K562 (cell line): Measurements from ENCODE around the gene TRIM65. TPM values are rescaled to one million over a fixed set of nuclear protein-coding genes. Genes with fewer than 3 reads are reported as not detected.

Source experiments
- BCOR ChIP-seq: fragments of 450-650 bp; IDR thresholded peaks from 2 replicates; pipeline ENCODE4 v1.6.1; 2016
- CBFA2T3 ChIP-seq: fragments of 450-650 bp; IDR thresholded peaks from 2 replicates; pipeline ENCODE4 v1.6.1; 2017
- CCNT2 ChIP-seq: IDR thresholded peaks from 2 replicates; pipeline ENCODE4 v1.6.1; 2011; ENCODE audit warnings: borderline replicate concordance, low read depth, mild to moderate bottlenecking, moderate library complexity, mixed read lengths, low read length; ENCODE audit not compliant: insufficient read length; ENCODE audit errors: extremely low read depth
- FOSL1 ChIP-seq: fragments of 200-800 bp; sonication (Bioruptor generic); conservative IDR thresholded peaks from 2 replicates; pipeline ENCODE4 v1.6.1; 2016; ENCODE audit warnings: missing genetic modification characterization, missing compliant biosample characterization
- NUFIP1 ChIP-seq: fragments of 450-650 bp; IDR thresholded peaks from 2 replicates; pipeline ENCODE4 v1.6.1; 2018; ENCODE audit not compliant: partially characterized antibody
- POLR2H ChIP-seq: IDR thresholded peaks from 2 replicates; pipeline ENCODE4 v1.6.1; 2016; ENCODE audit warnings: missing genetic modification characterization, low read depth, mild to moderate bottlenecking, control low read depth, missing compliant biosample characterization, moderate library complexity
- POU5F1 ChIP-seq: fragments of 150-350 bp; IDR thresholded peaks from 2 replicates; pipeline ENCODE4 v1.6.1; 2014; ENCODE audit warnings: borderline replicate concordance, low read length, low read depth, mild to moderate bottlenecking; ENCODE audit not compliant: partially characterized antibody
- PYGO2 ChIP-seq: fragments of 450-650 bp; IDR thresholded peaks from 2 replicates; pipeline ENCODE4 v1.6.1; 2016; ENCODE audit warnings: mild to moderate bottlenecking, missing genetic modification characterization, moderate library complexity, missing compliant biosample characterization
- RCOR1 ChIP-seq, 2 experiments: IDR thresholded peaks; 2 replicates each; pipeline ENCODE4 v1.6.1; 2012; ENCODE audit warnings: low read depth in 2 of 2, low read length in 2 of 2, borderline replicate concordance in 1 of 2, improper control_type of control experiment in 1 of 2
- SIN3A ChIP-seq, 2 experiments: fragments of 150-350 bp in 1 of 2; IDR thresholded peaks; 2 replicates each; pipeline ENCODE4 v1.6.1; 2011 to 2016; ENCODE audit warnings: borderline replicate concordance in 2 of 2, low read depth in 2 of 2, low read length in 2 of 2, mild to moderate bottlenecking in 2 of 2, moderate library complexity in 2 of 2; ENCODE audit not compliant: control insufficient read depth in 1 of 2
- TARDBP ChIP-seq: fragments of 450-650 bp; IDR thresholded peaks from 2 replicates; pipeline ENCODE4 v1.6.1; 2016
- ZBED1 ChIP-seq: IDR thresholded peaks from 2 replicates; pipeline ENCODE4 v1.6.1; 2014
- ZNF143 ChIP-seq: sonication (generic); formaldehyde crosslinking; IDR thresholded peaks from 2 replicates; pipeline ENCODE4 v1.9.0; 2022; ENCODE audit warnings: mild to moderate bottlenecking, missing genetic modification reagents
- ZNF212 ChIP-seq: fragments of 450-650 bp; formaldehyde crosslinking; IDR thresholded peaks from 2 replicates; pipeline ENCODE4 v1.4.0; 2020; ENCODE audit warnings: mild to moderate bottlenecking
- ZNF347 ChIP-seq: fragments of 450-650 bp; formaldehyde crosslinking; IDR thresholded peaks from 2 replicates; pipeline ENCODE4 v1.4.0; 2020; ENCODE audit warnings: low read depth, mild to moderate bottlenecking, moderate library complexity
- ZNF76 ChIP-seq: fragments of 250-450 bp; sonication (Bioruptor Pico); IDR thresholded peaks from 2 replicates; pipeline ENCODE4 v1.4.0; 2020; ENCODE audit warnings: mild to moderate bottlenecking, moderate library complexity, borderline replicate concordance
- polyA plus RNA-seq, 8 experiments: library from polyadenylated mRNA; depleted of rRNA in 4 of 8; stranded (reverse) in 5 of 8; unstranded in 3 of 8; fragments of >200 nt; fragmentation: Nextera tagmentation in 2 of 8; fragmentation: Illumina TruSeq in 1 of 8; extraction: Ambion mirVana in 2 of 8; extraction: Trizol in 1 of 8; gene quantifications; 2 replicates each; pipeline versions ENCODE4 v1.2.1 to v1.2.3, GENCODE V29; 2011 to 2014; ENCODE audit warnings: inconsistent platforms in 1 of 8, missing spikeins in 1 of 8
- total RNA-seq, 7 experiments: library from RNA; depleted of rRNA in 6 of 7; stranded (reverse); fragments of >200 nt in 6 of 7; fragmentation: Illumina TruSeq in 2 of 7; extraction: Trizol in 2 of 7; gene quantifications; 2 replicates each; pipeline versions ENCODE4 v1.2.1 to v1.2.3, GENCODE V29; 2011 to 2021; ENCODE audit warnings: low replicate concordance in 1 of 7
- TF ChIP-seq, protein P1 (sequence below): fragments of 250-450 bp; sonication (Bioruptor Pico); IDR thresholded peaks from 2 replicates; pipeline ENCODE4 v1.4.0; 2020; ENCODE audit warnings: mild to moderate bottlenecking, moderate library complexity
- TF ChIP-seq, protein P2 (sequence below): conservative IDR thresholded peaks from 2 replicates; pipeline ENCODE4 v1.6.1; 2011; ENCODE audit warnings: low read depth, mild to moderate bottlenecking, low read length; ENCODE audit not compliant: control insufficient read depth
- TF ChIP-seq, protein P3 (sequence below): fragments of 250-450 bp; sonication (Bioruptor Pico); IDR thresholded peaks from 2 replicates; pipeline ENCODE4 v1.8.0; 2022; ENCODE audit warnings: moderate library complexity, mild to moderate bottlenecking, inconsistent platforms
- TF ChIP-seq, protein P4 (sequence below): fragments of 450-650 bp; IDR thresholded peaks from 2 replicates; pipeline ENCODE4 v1.6.1; 2017; ENCODE audit warnings: antibody characterized with exemption

The TRIM65 gene
- total and polyA plus RNA-seq, 9 of the 15 experiments (the other 6 are each of a cell fraction or from before 2014, with no cell fraction given): 2.8 to 45.7 (median 22.9) TPM

DNA sequence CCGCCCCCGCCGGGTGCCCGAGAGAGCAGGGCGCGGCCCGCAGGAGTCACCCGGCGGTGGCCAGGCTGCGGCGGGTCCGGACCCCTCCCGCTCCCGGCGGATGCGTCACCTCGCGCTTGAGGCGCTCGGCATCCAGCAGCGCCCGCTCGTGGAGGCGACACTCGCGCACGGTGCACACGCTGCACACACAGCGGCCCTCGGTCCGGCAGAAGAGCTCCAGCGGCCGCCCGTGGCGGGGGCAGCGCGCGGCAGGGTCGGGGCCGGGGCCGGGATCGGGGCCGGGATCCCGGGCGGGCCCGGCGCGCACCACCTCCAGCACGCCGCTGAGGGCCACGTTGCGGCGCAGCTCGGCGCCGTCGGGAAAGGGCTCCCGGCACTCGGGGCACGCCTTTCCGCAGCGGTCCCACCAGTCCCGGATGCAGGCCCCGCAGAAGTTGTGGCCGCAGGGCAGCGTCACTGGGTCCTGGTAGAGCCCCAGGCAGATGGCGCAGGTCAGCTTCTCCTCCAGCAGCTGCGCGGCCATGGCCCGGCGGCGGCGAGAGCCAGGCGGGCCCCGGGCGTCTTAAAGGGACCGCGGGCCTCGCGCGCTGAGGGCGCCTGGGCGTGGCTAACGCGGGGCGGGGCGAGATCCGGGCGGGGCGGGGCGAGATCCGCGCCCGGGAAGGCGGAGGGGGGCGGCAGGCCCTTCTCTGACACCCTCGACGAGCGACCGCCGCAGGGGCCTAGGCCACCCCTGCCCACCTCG lies at the start of gene TRIM65 (continued):
- no peak for TF ChIP-seq BCOR
- TF ChIP-seq POLR2H (tag): peak; percentile 61
- no peak for TF ChIP-seq ZNF347 (CRISPR knock-in tag)
- TF ChIP-seq, protein P1, sequence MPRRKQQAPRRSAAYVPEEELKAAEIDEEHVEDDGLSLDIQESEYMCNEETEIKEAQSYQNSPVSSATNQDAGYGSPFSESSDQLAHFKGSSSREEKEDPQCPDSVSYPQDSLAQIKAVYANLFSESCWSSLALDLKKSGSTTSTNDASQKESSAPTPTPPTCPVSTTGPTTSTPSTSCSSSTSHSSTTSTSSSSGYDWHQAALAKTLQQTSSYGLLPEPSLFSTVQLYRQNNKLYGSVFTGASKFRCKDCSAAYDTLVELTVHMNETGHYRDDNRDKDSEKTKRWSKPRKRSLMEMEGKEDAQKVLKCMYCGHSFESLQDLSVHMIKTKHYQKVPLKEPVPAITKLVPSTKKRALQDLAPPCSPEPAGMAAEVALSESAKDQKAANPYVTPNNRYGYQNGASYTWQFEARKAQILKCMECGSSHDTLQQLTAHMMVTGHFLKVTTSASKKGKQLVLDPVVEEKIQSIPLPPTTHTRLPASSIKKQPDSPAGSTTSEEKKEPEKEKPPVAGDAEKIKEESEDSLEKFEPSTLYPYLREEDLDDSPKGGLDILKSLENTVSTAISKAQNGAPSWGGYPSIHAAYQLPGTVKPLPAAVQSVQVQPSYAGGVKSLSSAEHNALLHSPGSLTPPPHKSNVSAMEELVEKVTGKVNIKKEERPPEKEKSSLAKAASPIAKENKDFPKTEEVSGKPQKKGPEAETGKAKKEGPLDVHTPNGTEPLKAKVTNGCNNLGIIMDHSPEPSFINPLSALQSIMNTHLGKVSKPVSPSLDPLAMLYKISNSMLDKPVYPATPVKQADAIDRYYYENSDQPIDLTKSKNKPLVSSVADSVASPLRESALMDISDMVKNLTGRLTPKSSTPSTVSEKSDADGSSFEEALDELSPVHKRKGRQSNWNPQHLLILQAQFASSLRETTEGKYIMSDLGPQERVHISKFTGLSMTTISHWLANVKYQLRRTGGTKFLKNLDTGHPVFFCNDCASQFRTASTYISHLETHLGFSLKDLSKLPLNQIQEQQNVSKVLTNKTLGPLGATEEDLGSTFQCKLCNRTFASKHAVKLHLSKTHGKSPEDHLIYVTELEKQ (CRISPR knock-in tag): no peak
- TF ChIP-seq POU5F1: no peak
- TF ChIP-seq CBFA2T3: no peak
- TF ChIP-seq, protein P2, sequence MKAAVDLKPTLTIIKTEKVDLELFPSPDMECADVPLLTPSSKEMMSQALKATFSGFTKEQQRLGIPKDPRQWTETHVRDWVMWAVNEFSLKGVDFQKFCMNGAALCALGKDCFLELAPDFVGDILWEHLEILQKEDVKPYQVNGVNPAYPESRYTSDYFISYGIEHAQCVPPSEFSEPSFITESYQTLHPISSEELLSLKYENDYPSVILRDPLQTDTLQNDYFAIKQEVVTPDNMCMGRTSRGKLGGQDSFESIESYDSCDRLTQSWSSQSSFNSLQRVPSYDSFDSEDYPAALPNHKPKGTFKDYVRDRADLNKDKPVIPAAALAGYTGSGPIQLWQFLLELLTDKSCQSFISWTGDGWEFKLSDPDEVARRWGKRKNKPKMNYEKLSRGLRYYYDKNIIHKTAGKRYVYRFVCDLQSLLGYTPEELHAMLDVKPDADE: peak; percentile 22; the same call in 1 of the 2 replicates
- TF ChIP-seq NUFIP1: no peak
- TF ChIP-seq, protein P3, sequence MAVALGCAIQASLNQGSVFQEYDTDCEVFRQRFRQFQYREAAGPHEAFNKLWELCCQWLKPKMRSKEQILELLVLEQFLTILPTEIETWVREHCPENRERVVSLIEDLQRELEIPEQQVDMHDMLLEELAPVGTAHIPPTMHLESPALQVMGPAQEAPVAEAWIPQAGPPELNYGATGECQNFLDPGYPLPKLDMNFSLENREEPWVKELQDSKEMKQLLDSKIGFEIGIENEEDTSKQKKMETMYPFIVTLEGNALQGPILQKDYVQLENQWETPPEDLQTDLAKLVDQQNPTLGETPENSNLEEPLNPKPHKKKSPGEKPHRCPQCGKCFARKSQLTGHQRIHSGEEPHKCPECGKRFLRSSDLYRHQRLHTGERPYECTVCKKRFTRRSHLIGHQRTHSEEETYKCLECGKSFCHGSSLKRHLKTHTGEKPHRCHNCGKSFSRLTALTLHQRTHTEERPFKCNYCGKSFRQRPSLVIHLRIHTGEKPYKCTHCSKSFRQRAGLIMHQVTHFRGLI (CRISPR knock-in tag): no peak
- TF ChIP-seq ZNF212 (CRISPR knock-in tag): no peak
- no peak for TF ChIP-seq ZNF143 (CRISPR knock-in tag)
- no peak; a peak in 1 of 4 replicates for TF ChIP-seq RCOR1 (IDR thresholded peaks at IDR 0.05; ENCODE audit: borderline replicate concordance in 1 of 2, low read depth in 2 of 2, low read length in 2 of 2)
- no peak for TF ChIP-seq ZBED1
- TF ChIP-seq FOSL1 (tag): peak; percentile 95
- TF ChIP-seq, protein P4, sequence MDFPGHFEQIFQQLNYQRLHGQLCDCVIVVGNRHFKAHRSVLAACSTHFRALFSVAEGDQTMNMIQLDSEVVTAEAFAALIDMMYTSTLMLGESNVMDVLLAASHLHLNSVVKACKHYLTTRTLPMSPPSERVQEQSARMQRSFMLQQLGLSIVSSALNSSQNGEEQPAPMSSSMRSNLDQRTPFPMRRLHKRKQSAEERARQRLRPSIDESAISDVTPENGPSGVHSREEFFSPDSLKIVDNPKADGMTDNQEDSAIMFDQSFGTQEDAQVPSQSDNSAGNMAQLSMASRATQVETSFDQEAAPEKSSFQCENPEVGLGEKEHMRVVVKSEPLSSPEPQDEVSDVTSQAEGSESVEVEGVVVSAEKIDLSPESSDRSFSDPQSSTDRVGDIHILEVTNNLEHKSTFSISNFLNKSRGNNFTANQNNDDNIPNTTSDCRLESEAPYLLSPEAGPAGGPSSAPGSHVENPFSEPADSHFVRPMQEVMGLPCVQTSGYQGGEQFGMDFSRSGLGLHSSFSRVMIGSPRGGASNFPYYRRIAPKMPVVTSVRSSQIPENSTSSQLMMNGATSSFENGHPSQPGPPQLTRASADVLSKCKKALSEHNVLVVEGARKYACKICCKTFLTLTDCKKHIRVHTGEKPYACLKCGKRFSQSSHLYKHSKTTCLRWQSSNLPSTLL: no peak
- TF ChIP-seq TARDBP: 0 out of 2 replicates have a peak, but pooled peaks have one; percentile 63
- TF ChIP-seq SIN3A (IDR thresholded peaks at IDR 0.05; ENCODE audit: borderline replicate concordance in 2 of 2, control insufficient read depth in 1 of 2, low read depth in 2 of 2, low read length in 2 of 2): peak in 1 of 2 experiments; percentile 42; a peak in 1 of 4 replicates
- no peak for TF ChIP-seq ZNF76 (CRISPR knock-in tag)
- TF ChIP-seq PYGO2 (tag): no peak
- TF ChIP-seq CCNT2: peak; percentile 74
